GM21367 (cell line): Measurements from ENCODE around the gene TRIML1.

Experiments
- ATAC-seq: cut with Tn5 transposase; IDR thresholded peaks from one replicate; pipeline ENCODE4 v1.9.1; 2021; ENCODE audit not compliant: unreplicated experiment

Gene TRIML1, protein sequence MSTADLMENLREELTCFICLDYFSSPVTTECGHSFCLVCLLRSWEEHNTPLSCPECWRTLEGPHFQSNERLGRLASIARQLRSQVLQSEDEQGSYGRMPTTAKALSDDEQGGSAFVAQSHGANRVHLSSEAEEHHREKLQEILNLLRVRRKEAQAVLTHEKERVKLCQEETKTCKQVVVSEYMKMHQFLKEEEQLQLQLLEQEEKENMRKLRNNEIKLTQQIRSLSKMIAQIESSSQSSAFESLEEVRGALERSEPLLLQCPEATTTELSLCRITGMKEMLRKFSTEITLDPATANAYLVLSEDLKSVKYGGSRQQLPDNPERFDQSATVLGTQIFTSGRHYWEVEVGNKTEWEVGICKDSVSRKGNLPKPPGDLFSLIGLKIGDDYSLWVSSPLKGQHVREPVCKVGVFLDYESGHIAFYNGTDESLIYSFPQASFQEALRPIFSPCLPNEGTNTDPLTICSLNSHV

DNA sequence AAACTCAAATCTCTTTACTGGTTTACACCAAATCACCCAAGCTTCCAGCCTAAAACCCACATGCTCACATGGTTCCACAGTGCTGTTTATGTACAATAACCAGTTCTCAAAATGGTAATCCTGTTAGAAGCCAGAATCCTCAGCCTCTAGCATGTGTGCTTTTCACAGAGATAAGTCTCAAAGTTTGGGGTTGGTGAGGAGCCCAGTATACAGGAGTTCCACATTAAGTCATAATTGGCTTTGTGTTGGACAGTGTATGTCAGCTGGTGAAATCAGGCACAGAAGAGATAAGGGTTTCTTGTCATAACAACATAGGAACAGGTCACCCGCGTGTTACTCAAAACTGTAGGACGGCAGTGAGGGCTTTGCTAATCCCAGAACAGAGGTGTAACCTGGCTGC is at the start of gene TRIML1:
TSS of gene TRIML1 (plus strand) at position 301 of the 400 bp plus-strand sequence. CDS start 118 bp downstream, outside the sequence.
- ATAC-seq: no peak

GRCh38 chr4:188092824-188093223 is 46.4 kb upstream of the TRIML1 start:
- no peak for ATAC-seq

DNA sequence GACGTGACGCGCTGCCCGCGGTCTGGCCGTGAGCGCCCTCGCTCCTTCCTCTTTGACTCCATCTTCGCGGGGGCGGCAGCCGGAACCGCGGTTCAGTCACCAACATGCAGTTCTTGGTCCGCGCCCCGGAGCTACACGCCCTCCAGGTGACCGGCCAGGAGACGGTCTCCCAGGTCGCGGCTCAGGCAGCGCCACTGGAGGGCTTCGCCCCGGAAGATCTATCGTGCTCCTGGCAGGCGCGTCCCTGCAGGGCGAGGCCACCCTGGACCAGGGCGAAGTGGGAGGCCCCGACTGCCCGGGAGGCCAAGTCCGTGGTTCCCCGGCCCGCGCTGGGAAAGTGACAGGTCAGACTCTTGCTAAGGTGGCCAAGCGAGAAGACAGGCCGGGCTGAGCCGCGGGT is 32.8 kb upstream of the TRIML1 start:
- no peak for ATAC-seq

DNA sequence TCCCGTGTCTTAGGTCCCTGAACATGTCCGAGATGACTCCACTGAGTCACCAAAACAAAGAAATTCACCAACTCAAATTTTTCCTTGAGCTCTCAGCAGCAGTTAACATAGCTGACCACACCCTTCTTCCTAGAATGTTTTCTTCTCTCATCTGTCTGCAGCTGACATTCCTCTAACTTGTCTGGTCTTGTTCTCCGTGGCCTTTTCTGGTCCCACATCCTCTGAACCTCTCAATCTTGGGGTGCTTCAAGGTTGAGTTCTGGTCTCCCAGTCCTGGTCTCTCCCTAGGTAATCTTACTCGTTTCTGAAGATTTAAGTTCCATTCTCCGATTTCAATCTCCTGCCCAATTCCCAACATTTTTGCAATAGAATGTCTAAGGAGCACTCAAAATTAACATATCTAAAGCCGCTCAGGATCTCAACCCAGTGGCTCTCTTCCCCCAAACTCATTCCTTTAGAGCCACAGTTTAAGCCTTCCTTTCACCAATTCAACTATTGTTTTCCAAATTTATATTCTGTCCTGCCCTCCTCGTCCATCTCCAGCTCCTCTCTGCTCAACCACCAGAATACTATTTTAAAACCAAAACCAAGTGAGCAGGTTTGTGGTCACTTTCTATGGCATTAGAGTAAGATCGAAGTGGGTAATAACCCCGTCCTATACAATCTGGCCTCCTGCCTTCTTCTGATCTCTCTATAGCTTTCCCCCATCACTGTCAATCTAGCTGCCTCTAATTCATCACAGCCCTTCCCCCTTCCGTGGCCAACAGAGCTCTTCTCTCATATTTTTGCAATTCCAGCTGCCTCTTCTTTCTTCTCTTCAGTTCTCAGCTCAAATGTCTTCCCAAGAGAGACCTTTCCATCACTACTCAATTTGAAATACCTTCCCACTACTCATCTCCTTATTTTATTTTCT is 31.1 kb upstream of the TRIML1 start:
- no peak for ATAC-seq

DNA sequence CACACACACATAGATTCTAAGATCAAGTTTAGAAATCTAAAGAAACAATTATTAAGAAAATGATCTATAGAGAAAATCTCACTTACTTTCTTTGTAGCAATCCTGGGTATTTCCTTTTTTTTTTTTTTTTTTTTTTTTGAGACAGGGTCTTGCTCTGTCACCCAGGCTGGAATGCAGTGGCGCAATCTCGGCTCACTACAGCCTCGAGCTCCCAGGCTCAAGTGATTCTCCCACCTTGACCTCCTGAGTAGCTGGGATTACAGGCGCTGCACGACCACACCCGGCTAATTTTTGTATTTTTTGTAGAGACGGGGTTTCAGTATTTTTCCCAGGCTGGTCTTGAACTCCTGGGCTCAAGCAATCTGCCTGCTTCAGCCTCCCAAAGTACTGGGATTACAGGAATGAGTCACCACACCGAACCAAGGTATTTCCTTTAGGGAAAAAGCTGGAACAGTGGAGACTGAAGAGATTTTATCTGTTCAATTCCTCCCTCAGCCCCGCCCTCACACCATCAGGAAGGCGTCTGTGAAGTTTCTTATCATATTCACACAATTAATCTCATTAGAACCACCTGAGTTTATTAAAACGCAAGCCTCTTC is 30.0 kb upstream of the TRIML1 start, which contains the start of gene TRIML2:
TSS of gene TRIML2 (minus strand) at position 447 of the 599 bp plus-strand sequence. CDS start 4,235 bp downstream, outside the sequence.
- ATAC-seq: no peak

DNA sequence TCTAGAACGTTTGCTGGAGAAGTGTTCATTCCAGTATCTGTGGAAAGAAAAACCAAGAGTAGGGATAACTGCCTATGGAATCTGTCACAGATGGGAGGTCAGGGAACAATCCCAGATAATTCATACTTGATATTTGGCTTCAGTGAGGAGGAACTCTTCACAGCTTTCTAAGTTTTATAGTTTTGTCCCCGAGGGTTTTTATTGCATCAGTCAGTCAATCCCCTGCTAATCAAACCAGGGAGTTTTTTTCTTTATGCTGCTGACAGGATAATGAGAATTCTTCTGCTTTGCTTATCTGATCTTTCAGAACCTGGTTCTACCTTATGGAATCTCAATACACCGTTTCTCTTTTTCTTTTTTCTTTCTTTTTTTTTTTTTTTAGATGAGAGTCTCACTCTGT is 29.2 kb upstream of the TRIML1 start:
- no peak for ATAC-seq

GRCh38 chr4:188110741-188111471 is 28.3 kb upstream of the TRIML1 start:
- no peak for ATAC-seq

DNA sequence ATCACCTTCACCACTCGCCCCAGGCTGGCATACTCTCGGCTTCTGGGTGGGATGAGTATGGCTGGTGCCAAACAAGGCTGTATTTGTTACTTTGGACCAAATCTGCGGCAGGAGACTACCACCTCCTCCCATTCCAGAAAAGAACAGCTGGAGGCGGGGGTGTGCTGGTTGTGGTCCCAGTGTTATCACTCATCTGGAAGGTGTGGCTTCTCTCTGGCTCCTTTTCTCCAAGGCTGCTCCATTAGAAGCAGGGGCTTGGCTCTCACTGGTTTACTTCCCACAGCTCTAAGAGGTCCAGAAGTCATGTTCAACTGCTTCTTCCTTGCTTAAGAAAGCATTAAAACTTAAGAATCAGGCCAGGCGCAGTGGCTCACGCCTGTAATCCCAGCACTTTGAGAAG is 27.3 kb upstream of the TRIML1 start:
- ATAC-seq: no peak

- no peak for ATAC-seq
Observed at GRCh38 chr4:188113156-188113555, 26.1 kb upstream of the TRIML1 start.

GRCh38 chr4:188117631-188118324 is 21.5 kb upstream of the TRIML1 start:
- ATAC-seq: no peak

- no peak for ATAC-seq
Observed at GRCh38 chr4:188121530-188121929, 17.7 kb upstream of the TRIML1 start.

DNA sequence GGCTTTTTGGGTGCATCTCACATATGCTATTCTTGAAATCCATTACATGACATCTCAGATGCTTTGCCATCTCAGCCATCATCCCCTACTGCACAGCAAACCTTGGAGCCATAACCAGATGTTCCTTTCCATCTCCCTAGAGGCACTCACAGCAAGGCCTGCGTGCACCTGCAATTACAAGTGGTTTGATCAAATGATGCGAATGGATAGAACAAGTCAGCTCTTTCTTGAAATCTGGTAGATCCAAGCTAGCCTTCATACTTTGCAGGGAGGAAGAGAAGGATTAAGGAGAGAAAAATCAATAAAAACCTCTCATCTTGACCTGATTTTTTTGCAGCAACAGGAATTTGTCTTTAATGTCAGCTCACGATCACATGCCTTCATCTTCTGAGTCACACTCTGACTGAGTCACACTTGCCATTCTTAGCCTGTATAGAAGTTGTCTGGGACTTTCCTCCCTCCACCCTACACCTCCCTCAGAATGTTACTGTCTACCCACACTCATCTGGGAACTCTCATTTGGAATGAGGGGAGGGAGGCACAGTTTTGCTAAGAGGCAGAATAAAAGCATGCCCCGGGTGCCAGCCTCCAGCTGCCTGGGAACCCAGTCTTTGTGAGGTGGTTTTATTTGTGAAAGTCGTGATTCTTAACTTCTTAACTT is 11.9 kb upstream of the TRIML1 start:
- no peak for ATAC-seq

DNA sequence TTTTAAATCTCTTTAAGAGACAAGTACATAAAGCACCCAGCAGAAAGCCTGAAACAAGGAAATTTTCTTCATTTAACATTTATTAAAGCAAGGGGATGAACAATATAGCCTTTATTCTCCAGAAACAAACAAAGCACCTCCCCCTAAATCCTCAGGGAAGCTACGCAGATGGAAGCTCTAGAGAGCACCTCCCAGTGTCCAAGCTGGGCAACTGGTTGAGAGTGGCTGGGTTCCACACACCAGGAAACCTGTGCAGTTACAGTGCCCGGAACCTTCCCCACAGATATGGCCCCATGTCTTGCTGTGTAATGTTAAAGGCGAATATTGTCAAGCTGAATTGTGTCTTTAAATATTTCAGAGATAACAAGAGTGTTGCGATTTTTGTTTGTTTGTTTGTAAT is 8.9 kb upstream of the TRIML1 start:
- no peak for ATAC-seq

DNA sequence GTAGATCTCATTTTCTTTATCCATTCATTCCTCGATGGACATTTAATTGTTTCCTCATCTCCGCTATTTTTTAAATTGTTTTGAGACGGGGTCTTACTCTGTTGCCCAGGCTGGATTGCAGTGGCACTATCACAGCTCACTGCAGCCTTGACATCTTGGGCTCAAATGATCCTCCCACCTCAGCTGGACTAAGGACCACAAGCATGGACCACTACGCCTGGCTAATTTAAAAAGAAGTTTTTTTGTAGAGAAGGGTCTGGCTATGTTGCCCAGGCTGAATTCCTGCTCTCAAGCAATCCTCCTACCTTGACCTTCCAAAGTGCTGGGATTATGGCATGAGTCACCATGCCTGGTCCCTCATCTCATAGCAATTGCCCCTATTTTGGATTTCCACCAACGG is 7.0 kb upstream of the TRIML1 start:
- ATAC-seq: no peak

GRCh38 chr4:188138227-188138626 is 1.0 kb upstream of the TRIML1 start:
- ATAC-seq: no peak

DNA sequence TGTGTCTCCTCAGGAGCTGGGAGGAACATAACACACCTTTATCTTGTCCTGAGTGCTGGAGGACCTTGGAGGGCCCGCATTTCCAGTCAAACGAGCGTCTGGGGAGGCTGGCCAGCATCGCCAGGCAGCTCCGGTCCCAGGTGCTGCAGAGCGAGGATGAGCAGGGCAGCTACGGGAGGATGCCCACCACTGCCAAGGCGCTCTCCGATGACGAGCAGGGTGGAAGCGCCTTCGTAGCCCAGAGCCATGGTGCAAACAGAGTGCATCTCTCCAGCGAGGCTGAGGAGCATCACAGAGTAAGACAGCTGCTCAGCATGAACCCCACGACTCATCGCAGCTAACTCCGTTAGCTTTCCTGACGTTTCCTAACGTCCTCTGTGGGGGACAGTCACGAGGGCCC is 430 bp downstream of the TRIML1 start:
- no peak for ATAC-seq

- ATAC-seq: no peak
Observed at GRCh38 chr4:188143731-188144130, 4.5 kb downstream of the TRIML1 start.

- ATAC-seq: no peak
Observed at GRCh38 chr4:188145601-188146000, 6.4 kb downstream of the TRIML1 start.

- no peak for ATAC-seq
Observed at GRCh38 chr4:188146618-188147017, 7.4 kb downstream of the TRIML1 start.

DNA sequence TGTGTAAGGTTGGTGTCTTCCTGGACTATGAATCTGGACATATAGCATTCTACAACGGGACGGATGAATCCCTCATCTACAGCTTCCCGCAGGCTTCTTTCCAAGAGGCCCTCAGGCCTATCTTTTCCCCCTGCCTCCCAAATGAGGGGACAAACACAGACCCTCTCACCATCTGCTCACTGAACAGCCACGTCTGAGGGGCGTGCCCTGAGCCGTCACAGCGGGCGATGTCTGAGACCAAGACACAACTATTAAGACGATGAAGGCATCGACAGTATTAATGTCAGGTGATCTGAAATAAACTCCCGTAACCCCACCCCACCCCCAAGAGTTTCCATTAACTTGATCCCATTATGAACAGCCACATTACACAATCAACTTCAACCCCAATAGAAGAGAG is 7.9 kb downstream of the TRIML1 start:
- no peak for ATAC-seq
